TTC549 (cell line): ENCODE measurements around the gene CTIF.

Experiments
- FAIRE-seq: peaks from 2 replicates; lab custom pipeline; 2012; peaks lifted over from hg19 to GRCh38; lab: Jason Lieb, UNC

The CTIF gene

GRCh38 chr18:48790869-48791635 is 252.2 kb downstream of the CTIF start:
- no peak for FAIRE-seq

- FAIRE-seq = no peak
These were observed 252.8 kb downstream of the CTIF start for GRCh38 chr18:48791636-48792105.

- FAIRE-seq = no peak
These were observed 253.3 kb downstream of the CTIF start for GRCh38 chr18:48792141-48792540.

- FAIRE-seq = no peak
These were observed 254.0 kb downstream of the CTIF start for GRCh38 chr18:48792611-48793380.

- FAIRE-seq = no peak
These were observed 255.6 kb downstream of the CTIF start for GRCh38 chr18:48794251-48794970.

- no peak for FAIRE-seq
These were observed 256.9 kb downstream of the CTIF start for GRCh38 chr18:48795696-48796095.

GRCh38 chr18:48796491-48797205 is 257.8 kb downstream of the CTIF start:
- FAIRE-seq = no peak

- FAIRE-seq = no peak
These were observed 259.0 kb downstream of the CTIF start for GRCh38 chr18:48797841-48798255.

- FAIRE-seq = no peak
These were observed 259.8 kb downstream of the CTIF start for GRCh38 chr18:48798334-48799245.

GRCh38 chr18:48799724-48800315 is 261.0 kb downstream of the CTIF start:
- no peak for FAIRE-seq

- FAIRE-seq = no peak
These were observed 261.6 kb downstream of the CTIF start for GRCh38 chr18:48800466-48800865.

GRCh38 chr18:48800876-48801727 is 262.3 kb downstream of the CTIF start:
- no peak for FAIRE-seq

- FAIRE-seq = no peak
These were observed 263.1 kb downstream of the CTIF start for GRCh38 chr18:48801728-48802542.

- no peak for FAIRE-seq
These were observed 263.9 kb downstream of the CTIF start for GRCh38 chr18:48802543-48803290.

GRCh38 chr18:48803518-48803917 is 264.7 kb downstream of the CTIF start:
- no peak for FAIRE-seq

- no peak for FAIRE-seq
These were observed 265.4 kb downstream of the CTIF start for GRCh38 chr18:48803951-48804855.
